Tibial artery (tissue), 4 donors: ENCODE measurements around the gene IQGAP2.

ENCODE experiments used
- DNase-seq, 2 donors: peaks; one replicate each; pipeline ENCODE4 v3.0.0-alpha.2; 2019
- H3K27ac ChIP-seq, 2 donors: fragments of 200-600 bp; sonication (generic) in 1 of 2; 1 replicate in 1 of 2; 2 replicates in 1 of 2; pipeline ENCODE4 v1.5.1; 2018 to 2019; ENCODE audit warnings: mild to moderate bottlenecking in 1 of 2
- H3K27me3 ChIP-seq, 2 donors: fragments of 200-600 bp; sonication (generic) in 1 of 2; one replicate each; pipeline versions ENCODE4 v1.5.1 to v1.6.0; 2016 to 2019
- H3K36me3 ChIP-seq, 3 donors: fragments of 200-600 bp; sonication (generic) in 2 of 3; one replicate each; pipeline ENCODE4 v1.5.1; 2016 to 2019; ENCODE audit warnings: mild to moderate bottlenecking in 2 of 3
- H3K4me1 ChIP-seq, 4 donors: fragments of 200-600 bp; sonication (generic) in 2 of 4; 1 replicate in 3 of 4; 2 replicates in 1 of 4; pipeline ENCODE4 v1.5.1; 2016 to 2019
- H3K4me3 ChIP-seq, 2 donors: fragments of 200-600 bp; sonication (generic) in 1 of 2; 1 replicate in 1 of 2; 2 replicates in 1 of 2; pipeline ENCODE4 v1.5.1; 2018 to 2019; ENCODE audit warnings: mild to moderate bottlenecking in 2 of 2
- H3K9me3 ChIP-seq, 3 donors: fragments of 200-600 bp; sonication (generic) in 1 of 3; one replicate each; pipeline ENCODE4 v1.5.1; 2016 to 2019
- intact Hi-C: fragments of 100-400 bp; cut with DNase I; formaldehyde crosslinking; loops from one replicate; pipeline ENCODE4 v1.15.0; 2023; ENCODE audit warnings: low total_unique reads
- TF ChIP-seq, protein P1 (sequence below), 2 experiments: fragments of 200-600 bp in 1 of 2; fragments of 450-650 bp in 1 of 2; IDR thresholded peaks; one replicate each; pipeline ENCODE4 v1.5.1; 2017 to 2019; ENCODE audit warnings: antibody characterized with exemption in 2 of 2, mild to moderate bottlenecking in 1 of 2, moderate library complexity in 1 of 2

Gene IQGAP2

GRCh38 chr5:76528547-76529331, 125.7 kb downstream of the IQGAP2 start:
- H3K27me3 ChIP-seq, result no peaks in the 10 kb centered on the region
- TF ChIP-seq, protein P1, sequence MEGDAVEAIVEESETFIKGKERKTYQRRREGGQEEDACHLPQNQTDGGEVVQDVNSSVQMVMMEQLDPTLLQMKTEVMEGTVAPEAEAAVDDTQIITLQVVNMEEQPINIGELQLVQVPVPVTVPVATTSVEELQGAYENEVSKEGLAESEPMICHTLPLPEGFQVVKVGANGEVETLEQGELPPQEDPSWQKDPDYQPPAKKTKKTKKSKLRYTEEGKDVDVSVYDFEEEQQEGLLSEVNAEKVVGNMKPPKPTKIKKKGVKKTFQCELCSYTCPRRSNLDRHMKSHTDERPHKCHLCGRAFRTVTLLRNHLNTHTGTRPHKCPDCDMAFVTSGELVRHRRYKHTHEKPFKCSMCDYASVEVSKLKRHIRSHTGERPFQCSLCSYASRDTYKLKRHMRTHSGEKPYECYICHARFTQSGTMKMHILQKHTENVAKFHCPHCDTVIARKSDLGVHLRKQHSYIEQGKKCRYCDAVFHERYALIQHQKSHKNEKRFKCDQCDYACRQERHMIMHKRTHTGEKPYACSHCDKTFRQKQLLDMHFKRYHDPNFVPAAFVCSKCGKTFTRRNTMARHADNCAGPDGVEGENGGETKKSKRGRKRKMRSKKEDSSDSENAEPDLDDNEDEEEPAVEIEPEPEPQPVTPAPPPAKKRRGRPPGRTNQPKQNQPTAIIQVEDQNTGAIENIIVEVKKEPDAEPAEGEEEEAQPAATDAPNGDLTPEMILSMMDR (IDR thresholded peaks at IDR 0.05), result no peak
- no peak for DNase-seq
- H3K9me3 ChIP-seq, result no peaks in the 10 kb centered on the region
- H3K4me1 ChIP-seq, result no peaks in the 10 kb centered on the region
- intact Hi-C loops, result no loop called here
- no peaks in the 10 kb centered on the region for H3K36me3 ChIP-seq
- H3K27ac ChIP-seq, result no peak overlapping the region
- H3K4me3 ChIP-seq, result no peak overlapping the region

GRCh38 chr5:76529464-76530344, 126.6 kb downstream of the IQGAP2 start:
- TF ChIP-seq, protein P1 (IDR thresholded peaks at IDR 0.05), result no peak
- Histone ChIP-seq H3K9me3 (no peaks in the 10 kb centered on the region), H3K27me3 (no peaks in the 10 kb centered on the region), H3K4me3 (no peak overlapping the region), H3K36me3 (no peaks in the 10 kb centered on the region), H3K4me1 (no peaks in the 10 kb centered on the region), H3K27ac (no peak overlapping the region)
- no peak for DNase-seq
- intact Hi-C loops, result no loop called here

DNA sequence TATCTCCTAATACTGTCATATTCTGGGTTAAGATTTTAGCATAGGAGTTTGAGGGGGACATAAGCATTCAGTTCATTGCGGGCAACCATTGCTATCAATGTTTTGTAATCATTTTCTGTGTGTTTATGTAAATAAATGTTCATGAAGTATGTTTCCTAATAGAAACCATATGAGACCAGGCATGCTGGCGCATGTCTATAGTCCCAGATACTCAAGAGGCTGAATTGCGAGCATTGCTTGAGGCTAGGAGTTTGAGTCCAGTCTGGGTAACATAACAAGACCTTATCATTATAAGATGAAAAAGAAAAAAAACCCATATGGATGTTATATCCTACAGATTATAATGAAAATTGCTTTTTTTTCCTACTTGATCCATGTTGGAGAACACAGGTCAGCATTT, 129.0 kb downstream of the IQGAP2 start:
- DNase-seq, result no peak
- H3K36me3 ChIP-seq, result no peaks in the 10 kb centered on the region
- H3K4me3 ChIP-seq, result no peak overlapping the region
- H3K9me3 ChIP-seq, result no peaks in the 10 kb centered on the region
- no peaks in the 10 kb centered on the region for H3K27me3 ChIP-seq
- intact Hi-C loops, result no loop called here
- TF ChIP-seq, protein P1 (IDR thresholded peaks at IDR 0.05), result no peak
- no peaks in the 10 kb centered on the region for H3K4me1 ChIP-seq
- H3K27ac ChIP-seq, result no peak overlapping the region

GRCh38 chr5:76532973-76533372, 129.9 kb downstream of the IQGAP2 start:
- Histone ChIP-seq H3K4me3 (no peak overlapping the region), H3K27ac (no peak overlapping the region), H3K27me3 (no peaks in the 10 kb centered on the region), H3K36me3 (no peaks in the 10 kb centered on the region), H3K4me1 (no peaks in the 10 kb centered on the region), H3K9me3 (no peaks in the 10 kb centered on the region)
- intact Hi-C loops, result no loop called here
- TF ChIP-seq, protein P1 (IDR thresholded peaks at IDR 0.05), result no peak
- DNase-seq, result no peak

GRCh38 chr5:76535577-76535976, 132.5 kb downstream of the IQGAP2 start:
- Histone ChIP-seq H3K4me1 (no peaks in the 10 kb centered on the region), H3K36me3 (no peaks in the 10 kb centered on the region), H3K4me3 (no peak overlapping the region), H3K27me3 (no peaks in the 10 kb centered on the region), H3K27ac (no peak overlapping the region), H3K9me3 (no peaks in the 10 kb centered on the region)
- TF ChIP-seq, protein P1 (IDR thresholded peaks at IDR 0.05), result no peak
- DNase-seq, result no peak
- intact Hi-C loops, result no loop called here
